ENCODE measurements around the gene HSPA9. TPM values are rescaled to one million over a fixed set of nuclear protein-coding genes. Genes with fewer than 3 reads are reported as not detected.

Gene HSPA9
- total and polyA plus RNA-seq, 10 of the 15 experiments (the other 5 are each of a cell fraction or from before 2014, with no cell fraction given): 145 to 455 (median 343) TPM

DNA sequence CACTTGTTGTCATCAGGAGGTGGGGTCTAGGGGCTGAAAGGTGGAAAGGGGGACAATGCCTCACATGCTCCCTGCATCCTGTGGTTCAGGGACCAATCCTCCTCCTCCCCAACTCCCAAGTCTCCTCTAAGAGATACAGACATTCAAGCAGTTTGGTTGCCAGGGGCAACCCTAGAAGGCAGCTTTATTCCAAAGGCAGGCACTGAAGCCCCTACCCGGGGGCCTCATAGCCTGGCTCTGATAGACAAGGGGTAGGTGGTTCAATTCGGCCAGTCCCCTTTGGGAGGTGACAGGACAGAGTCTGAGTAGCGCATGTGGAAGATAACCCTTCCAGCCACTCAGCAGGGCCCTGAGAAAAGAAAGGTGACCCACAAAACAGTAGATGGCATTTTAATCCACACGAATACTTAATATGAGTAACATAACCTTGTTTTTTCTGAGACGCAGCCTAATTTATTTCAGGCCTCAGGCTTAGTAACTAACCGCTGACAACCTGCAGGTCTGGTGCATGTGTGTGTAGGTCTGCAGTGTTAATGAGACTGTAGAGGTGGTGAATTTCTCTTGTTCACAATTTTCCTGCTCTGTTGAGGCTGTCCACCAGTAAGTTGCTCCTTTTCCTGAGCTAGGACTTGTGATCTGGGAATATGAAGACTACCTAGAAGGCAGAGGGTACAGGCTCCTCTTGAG lies 31.3 kb upstream of the HSPA9 start (continued):
- TF ChIP-seq ZNF687 (IDR thresholded peaks at IDR 0.05) (no peak), GATAD2B (conservative IDR thresholded peaks at IDR 0.05; ENCODE audit: low read depth) (no peak), JUNB (IDR thresholded peaks at IDR 0.05) (no peak), SRF (IDR thresholded peaks at IDR 0.05; ENCODE audit: low read depth in 2 of 2, low read length in 2 of 2) (no peak)

GRCh38 chr5:138605254-138605972 lies 30.2 kb upstream of the HSPA9 start:
- peak; percentile 82 for ATAC-seq
- in situ Hi-C loops (cut with MboI) (no loop called here), intact Hi-C loops (cut with micrococcal nuclease; ENCODE audit: unreplicated experiment) (no loop called here)
- no peak overlapping the region for H3K4me3 ChIP-seq
- H3K36me3 ChIP-seq (ENCODE audit: control insufficient read depth in 2 of 2, insufficient read depth in 2 of 2, low read length in 1 of 2): no peaks in the 10 kb centered on the region
- no TSS peak for BruUV-seq (replicated peaks)
- peaks cover 34% of the 10 kb centered on the region for H3K4me1 ChIP-seq (ENCODE audit: control insufficient read depth, insufficient read depth, low read length)
- no peaks in the 10 kb centered on the region; the same call in 1 of the 2 replicates for H4K20me1 ChIP-seq (ENCODE audit: control insufficient read depth, insufficient read depth)
- 0% methylated on average over 2 of the region's 2 CpGs for whole genome bisulfite sequencing (ENCODE audit: insufficient coverage, insufficient replicate concordance, low lambda C conversion rate, missing lambda C conversion rate)
- ChIA-PET CTCF (interaction anchor here (0.8 to 5.9 kb wide), 9 partner anchors 9 to 220 kb away, joined by 3 to 41 read pairs (median 4); partner anchors contain the start of gene HSPA9), POLR2A (interaction anchor here (0.5 to 1.0 kb wide), 3 partner anchors 9 to 262 kb away, joined by 3 to 6 read pairs (median 6); no protein-coding TSS in a partner anchor), RAD21 (ENCODE audit: unreplicated experiment) (interaction anchor here (1.6 to 1.8 kb wide), 3 partner anchors 26 to 38 kb away, joined by 4 to 9 read pairs (median 4); no protein-coding TSS in a partner anchor), SMC1A (ENCODE audit: uncharacterized antibody, unreplicated experiment) (interaction anchor here (1.2 to 4.1 kb wide), 8 partner anchors 9 to 43 kb away, joined by 4 to 14 read pairs (median 6); partner anchors contain the start of gene HSPA9)
- no peak for FAIRE-seq
- H3K79me2 ChIP-seq (ENCODE audit: control insufficient read depth, insufficient read depth, low read length): no peaks in the 10 kb centered on the region
- peak overlapping the region; percentile 24 for H3K27ac ChIP-seq (ENCODE audit: control insufficient read depth, insufficient read depth)
- H3K4me2 ChIP-seq (ENCODE audit: control insufficient read depth, insufficient read depth): peak overlapping the region; percentile 66
- H3K9ac ChIP-seq (ENCODE audit: control insufficient read depth, insufficient read depth, low read length): 0 out of 2 replicates have a peak overlapping the region, but pooled peaks have one; percentile 5
- DNase-seq (ENCODE audit: low read depth, low spot score): peak; percentile 38
- H3K27me3 ChIP-seq (replicated peaks in 1 of 2; ENCODE audit: control insufficient read depth in 2 of 2, insufficient read depth in 2 of 2, low read length in 1 of 2): no peaks in the 10 kb centered on the region
- no peaks in the 10 kb centered on the region for H3K9me3 ChIP-seq (replicated peaks; ENCODE audit: control insufficient read depth, insufficient read depth, low read length)
- H2AFZ ChIP-seq (ENCODE audit: control insufficient read depth, low read depth, low read length): peak overlapping the region; percentile 75
- TF ChIP-seq EZH2 (IDR thresholded peaks at IDR 0.05; ENCODE audit: borderline replicate concordance, control insufficient read depth, low read depth, low read length): no peak
- TF ChIP-seq SPI1 (IDR thresholded peaks at IDR 0.05; ENCODE audit: borderline replicate concordance, insufficient read depth, low read depth, low read length): peak; percentile 21; the same call in 1 of the 2 replicates
- 0 out of 2 replicates have a peak, but pooled peaks have one; percentile 25 for TF ChIP-seq IKZF1 (conservative IDR thresholded peaks at IDR 0.05)
- TF ChIP-seq, protein P1, sequence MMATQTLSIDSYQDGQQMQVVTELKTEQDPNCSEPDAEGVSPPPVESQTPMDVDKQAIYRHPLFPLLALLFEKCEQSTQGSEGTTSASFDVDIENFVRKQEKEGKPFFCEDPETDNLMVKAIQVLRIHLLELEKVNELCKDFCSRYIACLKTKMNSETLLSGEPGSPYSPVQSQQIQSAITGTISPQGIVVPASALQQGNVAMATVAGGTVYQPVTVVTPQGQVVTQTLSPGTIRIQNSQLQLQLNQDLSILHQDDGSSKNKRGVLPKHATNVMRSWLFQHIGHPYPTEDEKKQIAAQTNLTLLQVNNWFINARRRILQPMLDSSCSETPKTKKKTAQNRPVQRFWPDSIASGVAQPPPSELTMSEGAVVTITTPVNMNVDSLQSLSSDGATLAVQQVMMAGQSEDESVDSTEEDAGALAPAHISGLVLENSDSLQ (IDR thresholded peaks at IDR 0.05): peak; percentile 34; the same call in 1 of the 2 replicates
- TF ChIP-seq HCFC1 (IDR thresholded peaks at IDR 0.05; ENCODE audit: low read length): no peak
- TF ChIP-seq, protein P2, sequence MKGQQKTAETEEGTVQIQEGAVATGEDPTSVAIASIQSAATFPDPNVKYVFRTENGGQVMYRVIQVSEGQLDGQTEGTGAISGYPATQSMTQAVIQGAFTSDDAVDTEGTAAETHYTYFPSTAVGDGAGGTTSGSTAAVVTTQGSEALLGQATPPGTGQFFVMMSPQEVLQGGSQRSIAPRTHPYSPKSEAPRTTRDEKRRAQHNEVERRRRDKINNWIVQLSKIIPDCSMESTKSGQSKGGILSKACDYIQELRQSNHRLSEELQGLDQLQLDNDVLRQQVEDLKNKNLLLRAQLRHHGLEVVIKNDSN (IDR thresholded peaks at IDR 0.05; ENCODE audit: borderline replicate concordance, extremely low read length, insufficient read depth, low read depth, low read length): no peak
- TF ChIP-seq KLF5 (IDR thresholded peaks at IDR 0.05; ENCODE audit: partially characterized antibody): no peak
- 0 out of 2 replicates have a peak, but pooled peaks have one; percentile 32 for TF ChIP-seq NFYB (IDR thresholded peaks at IDR 0.05; ENCODE audit: insufficient read depth, low read depth, low read length)
- TF ChIP-seq SMARCA5 (IDR thresholded peaks at IDR 0.05): no peak
- peak; percentile 24; the same call in 1 of the 2 replicates for TF ChIP-seq RUNX3 (IDR thresholded peaks at IDR 0.05; ENCODE audit: low read length)
